Kidney (tissue), 14 donors: ENCODE results near the gene ADRA2C. TPM values are rescaled to one million over a fixed set of nuclear protein-coding genes. Genes with fewer than 3 reads are reported as not detected.
A peak's percentile ranks its signal among the peaks of the same experiment; 100 is the strongest.

Source experiments
- DNase-seq, 5 donors: peaks; one replicate each; pipeline ENCODE4 v3.0.0-alpha.2; 2013 to 2020
- FAIRE-seq: peaks from 2 replicates; lab custom pipeline; 2012; peaks lifted over from hg19 to GRCh38; lab: Jason Lieb, UNC
- H3K27ac ChIP-seq, 2 donors: one replicate each; pipeline ENCODE4 v1.7.0; 2013; ENCODE audit warnings: low read depth in 2 of 2, low read length in 2 of 2, inconsistent platforms in 1 of 2
- H3K27me3 ChIP-seq: one replicate; pipeline ENCODE4 v1.7.1; 2013; ENCODE audit warnings: low read length, inconsistent platforms; ENCODE audit not compliant: control insufficient read depth, insufficient read depth
- H3K36me3 ChIP-seq, 3 donors: one replicate each; pipeline versions ENCODE4 v1.7.0 to v1.7.1; 2013; ENCODE audit warnings: low read length in 3 of 3, control low read depth in 1 of 3, inconsistent platforms in 1 of 3; ENCODE audit not compliant: insufficient read depth in 3 of 3, control insufficient read depth in 2 of 3
- H3K4me1 ChIP-seq, 3 donors: one replicate each; pipeline versions ENCODE4 v1.7.0 to v1.7.1; 2013; ENCODE audit warnings: low read length in 3 of 3, inconsistent platforms in 1 of 3, low read depth in 1 of 3; ENCODE audit not compliant: control insufficient read depth in 2 of 3, insufficient read depth in 2 of 3
- H3K4me3 ChIP-seq, 3 donors: one replicate each; pipeline versions ENCODE4 v1.7.0 to v1.8.1; 2013; ENCODE audit warnings: low read length in 3 of 3, control low read depth in 1 of 3, inconsistent platforms in 1 of 3
- H3K9ac ChIP-seq, 3 donors: one replicate each; pipeline versions ENCODE4 v1.7.0 to v1.7.1; 2013; ENCODE audit warnings: low read length in 3 of 3, control low read depth in 1 of 3, inconsistent platforms in 1 of 3
- H3K9me3 ChIP-seq, 3 donors: one replicate each; pipeline versions ENCODE4 v1.7.0 to v1.7.1; 2013; ENCODE audit warnings: low read length in 3 of 3, control low read depth in 1 of 3, inconsistent platforms in 1 of 3; ENCODE audit not compliant: control insufficient read depth in 2 of 3, insufficient read depth in 1 of 3
- intact Hi-C: fragments of 100-400 bp; cut with DNase I; formaldehyde crosslinking; loops from one replicate; pipeline ENCODE4 v1.11.1; 2022
- polyA plus RNA-seq: library from polyadenylated mRNA; stranded (reverse); fragments of 350-450 nt; fragmentation: Illumina TruSeq; extraction: RNeasy Lipid Tissue Mini Kit (QIAGEN cat#74804); gene quantifications from one replicate; pipeline ENCODE4 v1.2.3, GENCODE V29; 2014; ENCODE audit warnings: low read depth, low replicate concordance; ENCODE audit not compliant: insufficient read depth
- total RNA-seq: library from RNA; stranded (reverse); fragmentation: NEBNext Ultra II Directional; extraction: Animal tissue kit (Norgen Biotek cat#: 25700); gene quantifications from one replicate; pipeline ENCODE4 v1.2.1, GENCODE V29; 2021
- TF ChIP-seq, protein P1 (sequence below): IDR thresholded peaks from 3 replicates; pipeline ENCODE4 v1.5.1; 2012; ENCODE audit warnings: mild to moderate bottlenecking, moderate library complexity, borderline replicate concordance; ENCODE audit not compliant: insufficient read depth; ENCODE audit errors: extremely low read depth
- donor health status: control.
- donor health status: control.
- donor health status: control.
- donor health status: control.
- donor health status: control.
- donor health status: DM: yes; HTN: yes; CAD: no.
- donor health status: Normal renal cell carcinoma (clear cell type).

ADRA2C gene
- total and polyA plus RNA-seq, 2 donors from 2014 or later: 21.9 to 36.2 TPM

DNA sequence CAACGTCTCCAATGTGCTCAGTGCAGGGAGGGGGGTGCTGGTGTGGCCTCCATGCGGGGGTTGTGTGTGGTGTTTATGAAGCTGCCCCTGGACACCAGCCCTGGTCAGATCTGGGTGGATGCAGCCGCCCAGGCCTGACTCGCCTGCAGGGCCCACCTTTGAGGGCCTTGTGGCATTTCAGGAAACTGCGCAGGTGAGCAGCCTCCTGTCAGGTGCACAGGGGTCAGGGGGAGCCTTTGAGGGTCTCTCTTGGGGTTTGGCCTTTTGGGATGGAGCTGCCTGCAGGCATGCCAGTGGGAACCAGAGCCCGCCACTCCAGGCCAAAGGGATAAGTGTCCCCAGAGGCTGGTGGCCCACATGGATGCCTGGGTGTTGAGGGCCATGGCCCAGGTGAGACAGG lies 45.4 kb downstream of the ADRA2C start:
- intact Hi-C loops: no loop called here
- H3K27me3 ChIP-seq: no peaks in the 10 kb centered on the region
- FAIRE-seq (no peak), DNase-seq (peak in 1 of 5 donors; percentile 44)
- H3K4me3 ChIP-seq: no peak overlapping the region
- no peak overlapping the region for H3K9ac ChIP-seq
- no peak overlapping the region for H3K27ac ChIP-seq
- no peaks in the 10 kb centered on the region for H3K9me3 ChIP-seq
- no peaks in the 10 kb centered on the region for H3K36me3 ChIP-seq
- TF ChIP-seq, protein P1, sequence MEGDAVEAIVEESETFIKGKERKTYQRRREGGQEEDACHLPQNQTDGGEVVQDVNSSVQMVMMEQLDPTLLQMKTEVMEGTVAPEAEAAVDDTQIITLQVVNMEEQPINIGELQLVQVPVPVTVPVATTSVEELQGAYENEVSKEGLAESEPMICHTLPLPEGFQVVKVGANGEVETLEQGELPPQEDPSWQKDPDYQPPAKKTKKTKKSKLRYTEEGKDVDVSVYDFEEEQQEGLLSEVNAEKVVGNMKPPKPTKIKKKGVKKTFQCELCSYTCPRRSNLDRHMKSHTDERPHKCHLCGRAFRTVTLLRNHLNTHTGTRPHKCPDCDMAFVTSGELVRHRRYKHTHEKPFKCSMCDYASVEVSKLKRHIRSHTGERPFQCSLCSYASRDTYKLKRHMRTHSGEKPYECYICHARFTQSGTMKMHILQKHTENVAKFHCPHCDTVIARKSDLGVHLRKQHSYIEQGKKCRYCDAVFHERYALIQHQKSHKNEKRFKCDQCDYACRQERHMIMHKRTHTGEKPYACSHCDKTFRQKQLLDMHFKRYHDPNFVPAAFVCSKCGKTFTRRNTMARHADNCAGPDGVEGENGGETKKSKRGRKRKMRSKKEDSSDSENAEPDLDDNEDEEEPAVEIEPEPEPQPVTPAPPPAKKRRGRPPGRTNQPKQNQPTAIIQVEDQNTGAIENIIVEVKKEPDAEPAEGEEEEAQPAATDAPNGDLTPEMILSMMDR: no peak
- no peaks in the 10 kb centered on the region for H3K4me1 ChIP-seq

DNA sequence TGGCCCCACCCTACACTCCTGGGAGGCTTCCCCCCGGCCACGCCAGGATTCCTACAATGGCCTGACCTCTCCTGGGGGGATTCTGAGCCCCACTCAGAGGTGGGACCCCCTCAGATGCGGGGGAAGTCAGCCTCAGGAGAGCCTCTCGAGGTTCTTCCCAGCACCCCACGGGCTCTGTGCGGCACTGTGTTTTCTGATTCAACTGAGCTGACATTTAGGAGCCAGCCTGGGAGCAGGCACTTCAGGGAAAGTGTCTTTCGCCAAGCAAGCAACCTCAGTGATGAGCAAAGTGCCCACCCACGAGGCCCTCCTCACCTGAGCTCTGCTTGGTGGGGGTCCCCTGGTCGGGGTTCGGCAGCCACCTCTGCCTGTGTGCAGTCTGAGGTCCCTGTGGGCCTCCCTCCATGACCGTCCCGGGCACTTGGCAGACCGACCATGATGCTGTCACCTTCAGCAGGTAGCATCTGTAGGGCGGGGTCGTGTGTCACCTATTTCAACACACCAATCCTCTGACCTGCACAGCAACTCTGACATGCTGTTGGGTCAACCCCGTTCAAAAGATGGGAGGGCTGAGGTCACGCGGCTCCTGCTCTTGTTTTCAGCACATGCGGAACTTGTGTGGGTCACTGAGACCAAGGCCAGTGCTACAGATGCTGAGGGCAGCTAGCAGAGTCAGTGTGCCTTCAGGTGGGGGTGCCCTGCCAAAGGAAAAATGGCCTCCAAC lies 46.2 kb downstream of the ADRA2C start:
- intact Hi-C loops: no loop called here
- Histone ChIP-seq H3K4me3 (no peak overlapping the region), H3K9me3 (no peaks in the 10 kb centered on the region), H3K27me3 (no peaks in the 10 kb centered on the region), H3K9ac (no peak overlapping the region), H3K27ac (no peak overlapping the region), H3K36me3 (no peaks in the 10 kb centered on the region), H3K4me1 (no peaks in the 10 kb centered on the region)
- peak in 1 of 5 donors; percentile 50 for DNase-seq
- TF ChIP-seq, protein P1: no peak
- no peak for FAIRE-seq

DNA sequence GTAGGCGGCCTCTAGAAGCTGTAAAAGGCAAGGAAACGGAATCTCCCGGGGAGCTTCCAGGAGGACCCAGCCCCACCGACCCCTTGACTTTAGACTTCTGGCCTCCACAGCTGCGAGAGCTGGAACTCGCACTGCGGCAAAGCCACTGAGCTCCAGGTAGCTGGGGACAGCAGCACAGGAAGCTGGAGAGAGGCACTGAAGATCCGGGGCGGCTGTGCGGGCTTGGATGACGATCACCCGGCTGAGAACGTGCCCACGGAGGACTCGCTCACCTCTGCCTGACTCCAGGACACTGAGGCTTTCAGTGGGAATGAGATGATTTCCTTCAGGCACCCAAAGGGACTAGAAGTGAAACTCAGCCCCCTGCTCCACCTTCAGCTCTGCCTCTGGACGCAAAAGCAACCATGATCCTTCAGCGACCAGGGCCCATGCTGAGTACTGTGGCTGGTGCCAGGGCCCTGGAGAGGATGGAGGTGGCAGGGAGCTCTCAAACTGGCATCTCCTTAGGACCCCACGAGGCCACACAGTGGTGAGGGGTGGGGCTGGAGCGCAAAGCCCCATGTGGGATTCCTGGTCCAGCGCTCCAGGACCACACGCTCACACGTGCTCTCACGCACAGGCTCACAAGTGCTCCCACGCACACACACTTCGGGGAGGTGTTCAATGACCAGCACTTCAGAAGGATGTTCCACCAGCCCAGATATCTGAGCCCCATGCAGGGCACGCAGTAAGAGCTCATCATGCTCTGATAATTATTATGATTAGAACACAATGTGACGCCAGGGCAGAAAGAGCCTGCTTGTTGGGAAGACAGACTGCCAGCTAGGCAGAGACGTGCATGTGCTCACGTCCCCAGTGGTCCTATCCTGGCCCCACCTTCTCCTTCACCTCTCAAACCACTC lies 47.2 kb downstream of the ADRA2C start:
- intact Hi-C loops: no loop called here
- no peak overlapping the region for H3K9ac ChIP-seq

More for the DNA sequence above, 47.2 kb downstream of the ADRA2C start:
- TF ChIP-seq, protein P1: no peak
- FAIRE-seq: no peak
- Histone ChIP-seq H3K27me3 (no peaks in the 10 kb centered on the region), H3K36me3 (no peaks in the 10 kb centered on the region), H3K27ac (no peak overlapping the region), H3K4me1 (no peaks in the 10 kb centered on the region), H3K9me3 (no peaks in the 10 kb centered on the region), H3K4me3 (no peak overlapping the region)
- peak in 1 of 5 donors; percentile 59 for DNase-seq
